HCT116 (cell line): ENCODE results near the gene EXOC4. TPM values are rescaled to one million over a fixed set of nuclear protein-coding genes. Genes with fewer than 3 reads are reported as not detected.

ENCODE experiments used
- ATAC-seq: fragments of 200-7000 bp; cut with Tn5 transposase; 2 replicates; pipeline ENCODE4 v1.9.1; 2020; ENCODE audit warnings: mild to moderate bottlenecking, moderate library complexity
- BruUV-seq: library from RNA; stranded (reverse); fragments of 400-500 nt; replicated peaks from 2 replicates; lab custom pipeline; 2021; lab: Mats Ljungman, UMichigan
- CTCF ChIA-PET: fragments of 300-600 bp; sonication (Branson Sonifier 250); formaldehyde crosslinking; loops from one replicate; lab custom pipeline; 2021; ENCODE audit warnings: antibody characterized with exemption; lab: Charles Lee
- POLR2A ChIA-PET: fragments of 300-600, 350-600 bp; sonication (Branson Sonifier 250); formaldehyde crosslinking; loops from one replicate; lab custom pipeline; 2021; ENCODE audit warnings: antibody characterized with exemption; lab: Charles Lee
- RAD21 ChIA-PET, 2 experiments: fragments of 300-600 bp; sonication (Branson Sonifier 250); formaldehyde crosslinking; loops; one replicate each; lab custom pipeline; 2023; ENCODE audit warnings: low total read pairs in 2 of 2; ENCODE audit not compliant: uncharacterized antibody in 2 of 2, unreplicated experiment in 2 of 2, low non-redundant PET in 1 of 2; lab: Charles Lee
- DNase-seq: peaks from one replicate; pipeline ENCODE4 v3.0.0-alpha.2; 2010; ENCODE audit warnings: low read depth, low spot score
- H2AFZ ChIP-seq: fragments of 200-600 bp; shearing (Covaris generic), sonication (generic); 2 replicates; pipeline ENCODE4 v1.6.1; 2017; ENCODE audit warnings: low read depth, mixed run types, mixed read lengths, antibody characterized with exemption, low read length; ENCODE audit not compliant: poor library complexity, severe bottlenecking
- H3K27ac ChIP-seq: 2 replicates; pipeline ENCODE4 v1.5.1; 2012; ENCODE audit warnings: low read depth, low read length
- H3K27me3 ChIP-seq: fragments of 200-600 bp; sonication (generic); 2 replicates; pipeline ENCODE4 v1.6.1; 2016; ENCODE audit warnings: mixed run types, low read length, mixed read lengths; ENCODE audit not compliant: insufficient read depth
- H3K36me3 ChIP-seq, 2 experiments: fragments of 200-500 bp in 1 of 2; fragments of 200-600 bp in 1 of 2; sonication (Bioruptor generic) in 1 of 2; sonication (generic) in 1 of 2; 2 replicates each; pipeline versions ENCODE4 v1.5.1 to v1.6.1; 2014 to 2016; ENCODE audit warnings: low read length in 2 of 2, inconsistent platforms in 1 of 2, mixed read lengths in 1 of 2, mixed run types in 1 of 2; ENCODE audit not compliant: insufficient read depth in 2 of 2, control insufficient read depth in 1 of 2
- H3K4me1 ChIP-seq, 2 experiments: fragments of 200-600 bp in 1 of 2; sonication (generic) in 1 of 2; 2 replicates each; pipeline versions ENCODE4 v1.5.1 to v1.6.1; 2012 to 2017; ENCODE audit warnings: low read length in 2 of 2, inconsistent platforms in 1 of 2, mild to moderate bottlenecking in 1 of 2, mixed read lengths in 1 of 2, mixed run types in 1 of 2, moderate library complexity in 1 of 2; ENCODE audit not compliant: insufficient read depth in 2 of 2, control insufficient read depth in 1 of 2
- H3K4me2 ChIP-seq: fragments of 200-600 bp; sonication (generic); 2 replicates; pipeline ENCODE4 v1.6.1; 2017; ENCODE audit warnings: mixed run types, low read length, mixed read lengths
- H3K4me3 ChIP-seq, 2 experiments: fragments of 200-600 bp in 1 of 2; sonication (generic) in 1 of 2; replicated peaks in 1 of 2; 2 replicates each; pipeline ENCODE4 v1.5.1; 2011 to 2016; ENCODE audit warnings: low read length in 2 of 2, control low read depth in 1 of 2, low read depth in 1 of 2, mild to moderate bottlenecking in 1 of 2, mixed read lengths in 1 of 2, mixed run types in 1 of 2
- H3K79me2 ChIP-seq: fragments of 200-600 bp; sonication (generic); 2 replicates; pipeline ENCODE4 v1.6.1; 2017; ENCODE audit warnings: mild to moderate bottlenecking, mixed run types, low read length, moderate library complexity, mixed read lengths; ENCODE audit not compliant: insufficient read depth
- H3K9ac ChIP-seq: fragments of 200-600 bp; sonication (generic); 2 replicates; pipeline ENCODE4 v1.6.1; 2016; ENCODE audit warnings: low read length, mixed read lengths
- H3K9me2 ChIP-seq: fragments of 200-600 bp; sonication (generic), shearing (Covaris generic); 2 replicates; pipeline ENCODE4 v1.6.1; 2017; ENCODE audit warnings: mixed run types, mild to moderate bottlenecking, moderate library complexity; ENCODE audit not compliant: insufficient read depth
- H3K9me3 ChIP-seq, 2 experiments: fragments of 200-500 bp in 1 of 2; fragments of 200-600 bp in 1 of 2; sonication (Bioruptor generic) in 1 of 2; sonication (generic) in 1 of 2; 2 replicates each; pipeline ENCODE4 v1.6.1; 2014 to 2017; ENCODE audit warnings: low read length in 2 of 2, mixed read lengths in 2 of 2, inconsistent platforms in 1 of 2, low read depth in 1 of 2, mild to moderate bottlenecking in 1 of 2, mixed run types in 1 of 2, moderate library complexity in 1 of 2; ENCODE audit not compliant: control insufficient read depth in 1 of 2, insufficient read depth in 1 of 2
- H4K20me1 ChIP-seq: fragments of 200-600 bp; sonication (generic), shearing (Covaris generic); 2 replicates; pipeline ENCODE4 v1.6.1; 2017; ENCODE audit warnings: mixed run types, mild to moderate bottlenecking, moderate library complexity; ENCODE audit not compliant: insufficient read depth
- ELF1 ChIP-seq: IDR thresholded peaks from 2 replicates; pipeline ENCODE4 v1.6.1; 2012; ENCODE audit warnings: low read depth, borderline replicate concordance
- EZH2phosphoT487 ChIP-seq: fragments of 200-600 bp; IDR thresholded peaks from 2 replicates; pipeline ENCODE4 v1.6.1; 2018; ENCODE audit warnings: antibody characterized with exemption, borderline replicate concordance
- FOSL1 ChIP-seq: IDR thresholded peaks from 2 replicates; pipeline ENCODE4 v1.6.1; 2012; ENCODE audit warnings: low read depth
- POLR2A ChIP-seq: IDR thresholded peaks from 2 replicates; pipeline ENCODE4 v1.7.0; 2011; ENCODE audit warnings: borderline replicate concordance; ENCODE audit not compliant: insufficient read depth, insufficient read length; ENCODE audit errors: extremely low read depth
- SRF ChIP-seq: IDR thresholded peaks from 2 replicates; pipeline ENCODE4 v1.6.1; 2012; ENCODE audit warnings: low read depth
- intact Hi-C: fragments of 100-400 bp; cut with micrococcal nuclease; formaldehyde crosslinking; loops from 2 replicates; pipeline ENCODE4 v1.10.0; 2022
- total RNA-seq: library from RNA; stranded (reverse); gene quantifications from one replicate; pipeline ENCODE4 v1.2.1, GENCODE V29; 2021; ENCODE audit not compliant: unreplicated experiment

EXOC4 gene
- total RNA-seq, 1 experiment from 2014 or later, result 40.3 TPM

GRCh38 chr7:133511708-133512107 is 258.8 kb downstream of the EXOC4 start:
- Histone ChIP-seq H3K4me1 (no peaks in the 10 kb centered on the region), H3K79me2 (no peaks in the 10 kb centered on the region), H3K27me3 (no peaks in the 10 kb centered on the region), H3K27ac (no peak overlapping the region), H3K4me2 (no peak overlapping the region), H3K36me3 (no peaks in the 10 kb centered on the region), H3K4me3 (no peak overlapping the region), H4K20me1 (no peaks in the 10 kb centered on the region; the same call in 1 of the 2 replicates), H2AFZ (no peak overlapping the region), H3K9me3 (no peaks in the 10 kb centered on the region), H3K9me2 (no peaks in the 10 kb centered on the region), H3K9ac (no peak overlapping the region)
- POLR2A ChIA-PET, result no interaction called here
- DNase-seq (no peak), ATAC-seq (no peak)
- RAD21 ChIA-PET, result no interaction called here
- no peak for TF ChIP-seq FOSL1
- TF ChIP-seq ELF1, result no peak
- TF ChIP-seq SRF, result no peak
- no peak for TF ChIP-seq POLR2A
- TF ChIP-seq EZH2phosphoT487, result no peak
- BruUV-seq, result no TSS peak
- intact Hi-C loops, result no loop called here
- CTCF ChIA-PET, result no interaction called here

- Histone ChIP-seq H3K4me2 (no peak overlapping the region), H3K4me3 (no peak overlapping the region), H3K79me2 (no peaks in the 10 kb centered on the region), H3K9me2 (no peaks in the 10 kb centered on the region), H3K9me3 (no peaks in the 10 kb centered on the region), H3K27ac (no peak overlapping the region), H3K36me3 (no peaks in the 10 kb centered on the region), H2AFZ (no peak overlapping the region), H3K4me1 (no peaks in the 10 kb centered on the region), H4K20me1 (no peaks in the 10 kb centered on the region), H3K9ac (no peak overlapping the region), H3K27me3 (no peaks in the 10 kb centered on the region)
- ATAC-seq (no peak), DNase-seq (no peak)
- POLR2A ChIA-PET, result interaction anchor here (0.6 kb wide), 1 partner anchor 341 kb away, joined by 3 read pairs; no protein-coding TSS in a partner anchor
- TF ChIP-seq POLR2A (no peak), ELF1 (no peak)
- intact Hi-C loops, result no loop called here
- CTCF ChIA-PET, result no interaction called here
- RAD21 ChIA-PET, result no interaction called here
- no TSS peak for BruUV-seq
Measured at GRCh38 chr7:133512560-133512959, 259.7 kb downstream of the EXOC4 start.
